GM12878 (cell line): ENCODE data around the gene HINT3. TPM values are rescaled to one million over a fixed set of nuclear protein-coding genes. Genes with fewer than 3 reads are reported as not detected.

Experiments
- ATAC-seq: fragments of 200-7000 bp; cut with Tn5 transposase; 3 replicates; pipeline ENCODE4 v1.9.1; 2020; ENCODE audit warnings: mild to moderate bottlenecking, moderate library complexity
- BruUV-seq: library from RNA; stranded (reverse); fragments of 400-500 nt; replicated peaks from 2 replicates; lab custom pipeline; 2021; lab: Mats Ljungman, UMichigan
- CTCF ChIA-PET: fragments of 300-600 bp; sonication (Branson Sonifier 250); formaldehyde crosslinking; extraction: SDS; loops from one replicate; lab custom pipeline; 2021; ENCODE audit warnings: inconsistent platforms; lab: Yijun Ruan, JAX
- POLR2A ChIA-PET: fragments of 350-600 bp; formaldehyde crosslinking; extraction: SDS; loops from one replicate; lab custom pipeline; 2021; ENCODE audit warnings: inconsistent platforms; lab: Charles Lee
- RAD21 ChIA-PET: fragments of 300-600 bp; sonication (Branson Sonifier 250); formaldehyde crosslinking; loops from one replicate; lab custom pipeline; 2023; ENCODE audit warnings: antibody characterized with exemption; ENCODE audit not compliant: unreplicated experiment; lab: Charles Lee
- SMC1A ChIA-PET: fragments of 300-600 bp; sonication (Branson Sonifier 250); formaldehyde crosslinking; loops from one replicate; lab custom pipeline; 2023; ENCODE audit not compliant: unreplicated experiment, uncharacterized antibody; lab: Charles Lee
- DNase-seq: peaks from one replicate; pipeline ENCODE4 v3.0.0-alpha.2; 2011; ENCODE audit warnings: low read depth, low spot score
- FAIRE-seq: peaks from 3 replicates; lab custom pipeline; 2011; peaks lifted over from hg19 to GRCh38; lab: Jason Lieb, UNC
- H2AFZ ChIP-seq: 2 replicates; pipeline ENCODE4 v1.6.0; 2011; ENCODE audit warnings: low read depth, low read length, control low read depth; ENCODE audit not compliant: control insufficient read depth
- H3K27ac ChIP-seq: 2 replicates; pipeline ENCODE4 v1.5.1; 2011; ENCODE audit warnings: control low read depth; ENCODE audit not compliant: control insufficient read depth, insufficient read depth
- H3K27me3 ChIP-seq, 2 experiments: replicated peaks in 1 of 2; 2 replicates each; pipeline versions ENCODE4 v1.6.0 to v1.6.1; 2011; ENCODE audit warnings: low read length in 1 of 2; ENCODE audit not compliant: control insufficient read depth in 2 of 2, insufficient read depth in 2 of 2
- H3K36me3 ChIP-seq, 2 experiments: 2 replicates each; pipeline ENCODE4 v1.5.1; 2011; ENCODE audit warnings: low read length in 1 of 2; ENCODE audit not compliant: control insufficient read depth in 2 of 2, insufficient read depth in 2 of 2
- H3K4me1 ChIP-seq: 2 replicates; pipeline ENCODE4 v1.6.1; 2011; ENCODE audit warnings: mild to moderate bottlenecking, low read length, moderate library complexity, mixed read lengths; ENCODE audit not compliant: control insufficient read depth, insufficient read depth
- H3K4me2 ChIP-seq: 2 replicates; pipeline ENCODE4 v1.6.0; 2011; ENCODE audit warnings: control low read depth; ENCODE audit not compliant: control insufficient read depth, insufficient read depth
- H3K4me3 ChIP-seq: fragments of 200-600 bp; sonication (generic); 2 replicates; pipeline ENCODE4 v1.5.1; 2016
- H3K79me2 ChIP-seq: 2 replicates; pipeline ENCODE4 v1.6.0; 2011; ENCODE audit warnings: low read length; ENCODE audit not compliant: control insufficient read depth, insufficient read depth
- H3K9ac ChIP-seq: 2 replicates; pipeline ENCODE4 v1.8.0; 2011; ENCODE audit warnings: low read length, control low read depth, mixed read lengths; ENCODE audit not compliant: control insufficient read depth, insufficient read depth
- H3K9me3 ChIP-seq: replicated peaks from 3 replicates; pipeline ENCODE4 v1.5.1; 2011; ENCODE audit warnings: mild to moderate bottlenecking, low read length; ENCODE audit not compliant: control insufficient read depth, insufficient read depth
- H4K20me1 ChIP-seq: 2 replicates; pipeline ENCODE4 v1.6.0; 2011; ENCODE audit not compliant: control insufficient read depth, insufficient read depth
- ASH2L ChIP-seq: fragments of 300-600, 200-600 bp; sonication (generic); IDR thresholded peaks from 2 replicates; pipeline ENCODE4 v1.6.1; 2017; ENCODE audit warnings: low read depth, mild to moderate bottlenecking, borderline replicate concordance
- BCL11A ChIP-seq: IDR thresholded peaks from 2 replicates; pipeline ENCODE4 v1.6.1; 2011; ENCODE audit warnings: low read depth, low read length
- CREB1 ChIP-seq: IDR thresholded peaks from 2 replicates; pipeline ENCODE4 v1.6.1; 2012; ENCODE audit warnings: low read depth, mild to moderate bottlenecking, inconsistent platforms
- HDAC6 ChIP-seq: fragments of 200-600 bp; sonication (generic); IDR thresholded peaks from one replicate; pipeline ENCODE4 v1.8.0; 2017; ENCODE audit warnings: antibody characterized with exemption; ENCODE audit not compliant: unreplicated experiment
- NBN ChIP-seq: fragments of 450-650 bp; IDR thresholded peaks from 2 replicates; pipeline ENCODE4 v1.6.1; 2016
- NFYA ChIP-seq: IDR thresholded peaks from 2 replicates; pipeline ENCODE4 v1.6.1; 2011; ENCODE audit warnings: low read depth, mild to moderate bottlenecking, low read length, improper control_type of control experiment, borderline replicate concordance
- NFYB ChIP-seq: IDR thresholded peaks from 2 replicates; pipeline ENCODE4 v1.6.1; 2011; ENCODE audit warnings: low read depth, mild to moderate bottlenecking, low read length, improper control_type of control experiment, moderate library complexity; ENCODE audit not compliant: insufficient read depth
- NR2F1 ChIP-seq: fragments of 450-650 bp; conservative IDR thresholded peaks from 2 replicates; pipeline ENCODE4 v1.6.1; 2017; ENCODE audit warnings: mild to moderate bottlenecking
- PAX8 ChIP-seq: fragments of 450-650 bp; IDR thresholded peaks from 2 replicates; pipeline ENCODE4 v1.6.1; 2017; ENCODE audit warnings: mild to moderate bottlenecking, moderate library complexity
- RAD51 ChIP-seq: fragments of 450-650 bp; IDR thresholded peaks from 2 replicates; pipeline ENCODE4 v1.6.1; 2016; ENCODE audit warnings: moderate library complexity, mild to moderate bottlenecking, inconsistent platforms
- SIX5 ChIP-seq: IDR thresholded peaks from 2 replicates; pipeline ENCODE4 v1.6.1; 2011; ENCODE audit warnings: mild to moderate bottlenecking, low read depth, low read length, moderate library complexity; ENCODE audit not compliant: severe bottlenecking
- SREBF1 ChIP-seq: IDR thresholded peaks from 2 replicates; pipeline ENCODE4 v1.6.1; 2012; ENCODE audit warnings: mild to moderate bottlenecking, low read length
- SREBF2 ChIP-seq: IDR thresholded peaks from 2 replicates; pipeline ENCODE4 v1.6.1; 2012; ENCODE audit warnings: mild to moderate bottlenecking, low read length
- ZNF207 ChIP-seq: fragments of 450-650 bp; IDR thresholded peaks from 2 replicates; pipeline ENCODE4 v1.6.1; 2014; ENCODE audit warnings: antibody characterized with exemption, mild to moderate bottlenecking, borderline replicate concordance
- WGBS: methylation state at CpG from one replicate; pipeline ENCODE4 v1.1.6; 2016; ENCODE audit warnings: low lambda C conversion rate; ENCODE audit not compliant: insufficient replicate concordance, insufficient coverage; ENCODE audit errors: missing lambda C conversion rate; 5-methylcytosine and 5-hydroxymethylcytosine counted together
- in situ Hi-C: fragments of 300-500 bp; cut with MboI; formaldehyde crosslinking; loops from 9 replicates; pipeline ENCODE4 v1.14.3; 2018; ENCODE audit warnings: mixed read lengths
- intact Hi-C: fragments of 100-400 bp; cut with micrococcal nuclease; formaldehyde crosslinking; loops from one replicate; pipeline ENCODE4 v1.14.2; 2022; ENCODE audit not compliant: unreplicated experiment
- polyA plus RNA-seq, 11 experiments: library from polyadenylated mRNA; depleted of rRNA in 4 of 11; unstranded in 6 of 11; stranded (reverse) in 5 of 11; fragments of >200 nt; fragmentation: Nextera tagmentation in 4 of 11; fragmentation: Illumina TruSeq in 1 of 11; extraction: Ambion mirVana in 4 of 11; extraction: Trizol in 1 of 11; gene quantifications; 1 replicate in 1 of 11; 2 replicates in 10 of 11; pipeline versions ENCODE4 v1.2.1 to v1.2.3, GENCODE V29; 2011 to 2016; ENCODE audit warnings: inconsistent platforms in 2 of 11, missing spikeins in 2 of 11, low read depth in 1 of 11
- total RNA-seq, 4 experiments: library from RNA; depleted of rRNA in 3 of 4; stranded (reverse); fragments of >200 nt in 3 of 4; fragmentation: Illumina TruSeq in 1 of 4; extraction: Trizol in 1 of 4; gene quantifications; 2 replicates each; pipeline versions ENCODE4 v1.2.1 to v1.2.3, GENCODE V29; 2013 to 2021
- TF ChIP-seq, protein P1 (sequence below): IDR thresholded peaks from 2 replicates; pipeline ENCODE4 v1.6.1; 2012; ENCODE audit warnings: low read depth, low read length, improper control_type of control experiment
- TF ChIP-seq, protein P2 (sequence below): IDR thresholded peaks from 2 replicates; pipeline ENCODE4 v1.6.1; 2012; ENCODE audit warnings: low read length, inconsistent platforms

HINT3 gene
- total and polyA plus RNA-seq, 10 of the 15 experiments (the other 5 are each of a cell fraction or from before 2014, with no cell fraction given) = 0.72 to 9.1 (median 5.4) TPM

DNA sequence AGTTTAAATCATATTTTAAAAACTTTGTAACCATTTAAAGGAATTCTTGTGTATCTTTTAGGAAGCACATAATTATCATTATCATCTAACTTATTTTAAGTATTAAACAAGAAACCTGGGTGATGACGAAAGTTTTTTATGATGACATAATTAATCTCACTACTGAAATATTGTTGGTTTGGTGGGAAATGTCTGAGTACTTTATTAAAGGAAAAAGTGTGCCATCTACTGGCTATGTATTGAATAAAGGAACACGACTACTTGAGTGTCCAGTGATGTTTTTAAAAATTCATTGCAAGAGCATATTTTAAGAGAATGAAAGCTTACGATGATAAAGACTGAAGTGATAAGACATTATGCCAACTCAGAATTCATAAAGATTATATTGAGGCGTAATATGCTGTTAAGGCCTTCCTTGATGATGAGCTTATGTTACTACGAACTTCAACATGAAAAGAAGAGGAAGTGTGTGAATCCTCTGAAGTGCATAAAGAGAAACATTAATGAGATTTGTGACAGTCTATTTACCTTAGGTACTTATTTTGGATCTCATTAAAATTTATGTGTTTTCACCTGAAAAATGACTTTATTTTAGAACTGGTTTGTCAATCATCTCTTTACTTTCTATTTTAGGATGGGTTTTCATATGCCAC, 17.8 kb downstream of the HINT3 start (continued):
- TF ChIP-seq NFYB (no peak), CREB1 (peak; percentile 61), NBN (no peak), BCL11A (no peak), HDAC6 (no peak)
- TF ChIP-seq, protein P1, sequence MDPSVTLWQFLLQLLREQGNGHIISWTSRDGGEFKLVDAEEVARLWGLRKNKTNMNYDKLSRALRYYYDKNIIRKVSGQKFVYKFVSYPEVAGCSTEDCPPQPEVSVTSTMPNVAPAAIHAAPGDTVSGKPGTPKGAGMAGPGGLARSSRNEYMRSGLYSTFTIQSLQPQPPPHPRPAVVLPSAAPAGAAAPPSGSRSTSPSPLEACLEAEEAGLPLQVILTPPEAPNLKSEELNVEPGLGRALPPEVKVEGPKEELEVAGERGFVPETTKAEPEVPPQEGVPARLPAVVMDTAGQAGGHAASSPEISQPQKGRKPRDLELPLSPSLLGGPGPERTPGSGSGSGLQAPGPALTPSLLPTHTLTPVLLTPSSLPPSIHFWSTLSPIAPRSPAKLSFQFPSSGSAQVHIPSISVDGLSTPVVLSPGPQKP = no peak
- TF ChIP-seq, protein P2, sequence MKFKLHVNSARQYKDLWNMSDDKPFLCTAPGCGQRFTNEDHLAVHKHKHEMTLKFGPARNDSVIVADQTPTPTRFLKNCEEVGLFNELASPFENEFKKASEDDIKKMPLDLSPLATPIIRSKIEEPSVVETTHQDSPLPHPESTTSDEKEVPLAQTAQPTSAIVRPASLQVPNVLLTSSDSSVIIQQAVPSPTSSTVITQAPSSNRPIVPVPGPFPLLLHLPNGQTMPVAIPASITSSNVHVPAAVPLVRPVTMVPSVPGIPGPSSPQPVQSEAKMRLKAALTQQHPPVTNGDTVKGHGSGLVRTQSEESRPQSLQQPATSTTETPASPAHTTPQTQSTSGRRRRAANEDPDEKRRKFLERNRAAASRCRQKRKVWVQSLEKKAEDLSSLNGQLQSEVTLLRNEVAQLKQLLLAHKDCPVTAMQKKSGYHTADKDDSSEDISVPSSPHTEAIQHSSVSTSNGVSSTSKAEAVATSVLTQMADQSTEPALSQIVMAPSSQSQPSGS = 0 out of 2 replicates have a peak, but pooled peaks have one; percentile 14
- TF ChIP-seq, all 136 proteins: peak for 8

DNA sequence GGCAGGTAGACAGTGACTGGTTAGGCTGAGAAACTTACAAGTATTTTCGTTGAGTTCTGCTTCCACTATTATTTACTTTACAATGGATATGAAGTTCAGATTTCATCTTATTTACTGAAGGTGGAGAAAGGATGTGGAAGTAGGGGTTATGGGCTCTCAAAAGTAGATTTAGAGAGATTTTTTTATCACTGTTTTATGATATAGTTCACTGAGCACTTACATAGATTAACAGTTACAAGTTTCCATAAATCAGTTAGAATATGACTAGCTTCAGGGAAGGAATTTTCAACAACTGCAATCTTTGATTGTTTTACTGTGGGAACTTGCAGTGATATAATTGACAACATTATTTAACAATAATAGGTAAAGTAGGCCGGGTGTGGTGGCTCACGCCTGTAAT, 22.5 kb downstream of the HINT3 start:
- Histone ChIP-seq H3K4me1 (no peaks in the 10 kb centered on the region), H3K4me2 (no peak overlapping the region), H4K20me1 (no peaks in the 10 kb centered on the region), H3K27ac (no peak overlapping the region), H3K9me3 (no peaks in the 10 kb centered on the region), H3K4me3 (no peak overlapping the region), H3K27me3 (no peaks in the 10 kb centered on the region), H3K36me3 (peaks cover 0 to 2% of the 10 kb centered on the region in 2 experiments; a peak in 1 of 4 replicates), H3K79me2 (no peaks in the 10 kb centered on the region), H3K9ac (no peak overlapping the region), H2AFZ (no peak overlapping the region)
- no peak for ATAC-seq
- CTCF ChIA-PET = interaction anchor here (0.6 kb wide), 1 partner anchor 187 kb away, joined by 4 read pairs; no protein-coding TSS in a partner anchor
- FAIRE-seq = no peak
- in situ Hi-C loops (no loop called here), intact Hi-C loops (no loop called here)
- BruUV-seq = no TSS peak
- SMC1A ChIA-PET = no interaction called here
- POLR2A ChIA-PET = no interaction called here
- RAD21 ChIA-PET = no interaction called here
- no peak for DNase-seq
- no peak for TF ChIP-seq SREBF1
- no peak for TF ChIP-seq RAD51
- no peak for TF ChIP-seq NR2F1
- no peak for TF ChIP-seq PAX8
- TF ChIP-seq ASH2L = no peak
- TF ChIP-seq SIX5 = no peak
- no peak for TF ChIP-seq SREBF2
- no peak for TF ChIP-seq NFYA
- TF ChIP-seq ZNF207 = no peak
- 89% methylated on average over 3 of the region's 3 CpGs for WGBS
